ENCODE results near the gene GLIS1.

DNA sequence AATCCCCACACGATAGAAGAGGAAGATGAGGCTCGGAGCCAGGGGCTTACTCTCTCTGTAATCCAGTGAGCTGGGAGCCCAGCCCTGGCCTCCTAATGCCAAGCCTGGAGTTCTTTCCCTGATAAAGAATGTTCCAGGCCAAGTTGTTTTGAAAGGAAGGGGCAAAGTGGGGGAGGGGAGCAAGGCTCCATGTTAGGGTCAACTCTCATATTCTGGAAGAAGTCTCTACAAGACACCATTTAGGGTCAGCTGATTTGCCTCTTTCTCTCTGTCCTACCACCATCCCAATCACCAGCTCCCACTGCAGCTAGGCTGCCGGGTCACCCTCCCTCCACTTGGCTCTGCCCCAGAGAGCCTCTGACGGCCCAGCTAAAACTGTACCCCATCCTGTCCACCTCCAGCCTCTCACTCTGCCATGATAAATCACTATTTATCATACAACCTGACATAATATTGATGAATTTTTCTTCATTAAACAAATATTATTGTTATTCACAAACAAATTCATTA, 95.0 kb downstream of the GLIS1 start:
- TF ChIP-seq POLR2AphosphoS5 (IDR thresholded peaks at IDR 0.05; ENCODE audit: borderline replicate concordance, low read depth, low read length), result no peak
- TF ChIP-seq EZH2 (IDR thresholded peaks at IDR 0.05), result no peak

All from SK-N-MC (cell line).